ENCODE results near the gene SIPA1. TPM values are rescaled to one million over a fixed set of nuclear protein-coding genes. Genes with fewer than 3 reads are reported as not detected.
A peak's percentile ranks its signal among the peaks of the same experiment; 100 is the strongest.

SIPA1 gene
- total RNA-seq, 1 experiment from 2014 or later: 79.1 TPM

GRCh38 chr11:65609229-65609628, 28.7 kb upstream of the SIPA1 start:
- DNase-seq (ENCODE audit: low spot score): no peak

- no peak for DNase-seq (ENCODE audit: low spot score)
Observed at GRCh38 chr11:65609665-65610064, 28.2 kb upstream of the SIPA1 start.

DNA sequence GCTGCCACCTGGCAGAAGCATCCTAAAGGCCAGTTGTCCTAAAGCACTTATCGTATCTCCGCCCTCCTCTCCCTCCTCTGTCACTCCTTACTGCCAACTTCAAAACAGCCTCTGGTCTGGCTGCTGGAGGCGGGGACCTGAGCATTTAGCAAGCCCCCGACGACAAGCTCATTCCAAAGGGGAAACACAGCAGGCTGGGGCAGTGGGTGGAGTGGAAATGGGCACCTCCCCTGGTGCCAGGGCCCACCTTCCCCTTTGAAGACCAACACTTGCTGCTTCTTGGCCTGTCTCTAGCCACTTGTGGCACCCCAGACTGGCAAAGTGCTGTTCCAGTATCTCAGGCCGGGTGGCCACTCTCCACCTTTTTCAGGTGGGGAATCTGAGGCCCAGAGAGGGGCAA, 27.5 kb upstream of the SIPA1 start:
- DNase-seq (ENCODE audit: low spot score): no peak

DNA sequence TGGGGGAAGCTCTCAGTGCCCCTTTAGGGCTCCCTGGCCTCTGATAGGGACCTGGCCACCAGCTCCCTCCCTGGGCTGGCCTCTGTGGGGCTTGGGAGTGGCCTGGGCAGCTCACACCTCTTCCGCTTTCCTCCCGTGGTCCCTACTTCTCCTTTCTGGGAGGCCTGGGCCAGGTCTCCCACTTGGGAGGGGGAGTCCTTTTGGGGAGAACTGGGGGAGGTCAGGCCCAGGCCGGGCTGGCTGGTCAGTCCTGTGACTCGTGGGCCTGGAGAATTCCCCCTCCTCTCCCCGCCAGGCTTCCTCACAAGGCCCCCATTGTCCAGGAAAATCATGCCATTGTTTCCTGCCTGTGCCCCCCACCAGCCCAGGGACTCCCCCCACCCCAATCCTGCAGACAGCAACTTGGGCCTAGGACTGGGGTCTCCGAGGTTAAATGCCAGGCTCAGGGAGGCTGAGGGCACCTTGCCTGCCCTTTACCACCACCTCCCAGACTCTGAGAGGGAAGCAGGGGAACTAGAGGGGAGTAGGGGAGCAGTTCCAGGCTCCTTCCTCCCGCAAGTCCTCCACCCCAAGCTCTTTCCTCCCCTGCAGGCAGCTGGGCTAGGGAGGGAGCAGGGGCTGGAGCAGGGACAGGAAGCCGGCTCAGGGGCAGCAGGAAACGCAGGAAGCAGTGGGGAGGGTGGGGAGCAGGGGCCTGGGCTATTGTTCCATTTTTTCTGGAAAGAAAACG, 26.7 kb upstream of the SIPA1 start:
- DNase-seq (ENCODE audit: low spot score): no peak

- no peak for DNase-seq (ENCODE audit: low spot score)
Observed at GRCh38 chr11:65611758-65612603, 25.9 kb upstream of the SIPA1 start.

- no peak for DNase-seq (ENCODE audit: low spot score)
Observed at GRCh38 chr11:65612691-65613090, 25.2 kb upstream of the SIPA1 start.

GRCh38 chr11:65613091-65613928, 24.6 kb upstream of the SIPA1 start:
- peak; percentile 59 for DNase-seq (ENCODE audit: low spot score)

GRCh38 chr11:65615229-65615949, 22.5 kb upstream of the SIPA1 start, which contains the start of gene PCNX3:
PCNX3 (plus strand) TSS chr11:65615776; CDS start chr11:65616312, 536 bp downstream.
- DNase-seq (ENCODE audit: low spot score): peak; percentile 100

GRCh38 chr11:65615950-65616574, 21.8 kb upstream of the SIPA1 start:
- no peak for DNase-seq (ENCODE audit: low spot score)

DNA sequence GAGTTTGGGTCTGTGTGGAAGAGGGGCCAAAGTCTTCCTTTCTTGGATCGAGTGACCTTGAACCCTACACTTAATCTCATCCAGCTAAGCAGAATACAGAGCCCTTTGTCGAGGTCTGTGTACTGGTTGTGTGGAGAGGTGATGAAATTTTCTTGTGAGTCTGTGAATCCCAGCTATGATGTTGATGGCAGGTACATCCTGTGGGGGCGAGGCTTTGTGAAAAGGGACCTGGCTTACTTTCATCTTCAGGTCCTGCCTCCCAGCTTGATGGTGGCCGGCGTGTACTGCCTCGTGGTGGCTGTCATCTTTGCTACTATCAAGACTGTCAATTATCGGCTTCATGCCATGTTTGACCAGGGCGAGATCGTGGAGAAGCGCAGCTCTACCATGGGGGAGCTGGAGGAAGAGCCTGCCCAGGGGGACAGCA, 21.3 kb upstream of the SIPA1 start:
- no peak for DNase-seq (ENCODE audit: low spot score)

DNA sequence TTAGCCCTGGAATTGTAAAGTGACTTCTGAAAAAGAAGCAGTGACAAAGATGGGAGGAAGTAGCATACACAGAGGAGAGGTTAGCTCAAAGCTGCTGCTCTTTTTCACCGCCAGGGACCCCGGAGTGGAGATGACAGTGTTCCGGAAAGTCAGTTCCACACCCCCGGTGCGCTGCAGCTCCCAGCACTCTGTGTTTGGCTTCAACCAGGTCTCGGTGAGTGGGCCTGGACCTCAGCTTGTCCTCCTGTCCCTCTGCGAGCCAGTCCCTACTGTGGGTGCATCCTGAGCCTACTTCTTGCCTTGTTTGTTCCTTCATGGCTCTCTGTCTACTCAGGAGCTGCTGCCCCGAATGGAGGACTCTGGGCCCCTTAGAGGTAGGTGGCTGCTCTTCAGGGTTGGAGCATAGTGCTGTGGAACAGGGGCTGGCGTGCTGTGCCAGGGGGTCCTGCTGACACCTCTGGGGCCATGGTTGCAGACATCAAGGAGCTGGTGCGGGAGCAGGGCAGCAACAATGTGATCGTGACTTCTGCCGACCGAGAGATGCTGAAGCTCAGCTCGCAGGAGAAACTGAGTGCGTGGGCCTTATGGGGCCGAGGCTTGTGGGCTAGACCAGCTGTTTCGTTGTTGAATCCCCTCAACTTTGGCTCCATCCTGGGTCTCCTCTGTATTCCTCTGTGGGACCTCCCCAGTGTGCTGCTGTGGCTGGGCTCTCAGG, 20.6 kb upstream of the SIPA1 start:
- no peak for DNase-seq (ENCODE audit: low spot score)

DNA sequence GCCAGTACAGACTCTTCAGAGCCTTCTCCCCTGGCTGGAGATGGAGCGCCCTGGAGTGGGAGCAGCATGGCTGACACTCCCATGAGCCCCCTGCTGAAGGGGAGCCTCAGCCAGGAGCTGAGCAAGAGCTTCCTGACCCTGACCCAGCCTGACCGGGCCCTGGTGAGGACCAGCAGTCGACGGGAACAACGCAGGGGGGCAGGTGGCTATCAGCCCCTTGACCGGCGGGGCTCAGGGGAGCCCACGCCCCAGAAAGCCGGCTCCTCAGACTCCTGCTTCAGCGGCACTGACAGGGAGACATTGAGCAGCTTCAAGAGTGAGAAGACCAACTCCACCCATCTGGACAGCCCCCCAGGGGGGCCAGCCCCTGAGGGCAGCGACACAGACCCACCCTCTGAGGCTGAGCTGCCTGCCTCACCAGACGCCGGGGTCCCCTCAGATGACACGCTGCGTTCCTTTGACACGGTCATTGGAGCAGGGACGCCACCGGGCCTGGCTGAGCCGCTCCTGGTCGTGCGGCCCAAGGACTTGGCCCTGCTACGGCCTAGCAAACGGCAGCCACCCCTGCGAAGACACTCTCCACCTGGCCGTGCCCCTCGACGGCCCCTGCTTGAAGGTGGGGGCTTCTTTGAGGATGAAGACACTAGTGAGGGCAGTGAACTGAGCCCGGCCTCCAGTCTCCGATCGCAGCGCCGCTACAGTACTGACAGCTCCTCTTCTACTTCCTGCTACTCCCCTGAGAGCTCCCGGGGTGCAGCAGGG, 19.7 kb upstream of the SIPA1 start:
- no peak for DNase-seq (ENCODE audit: low spot score)

GRCh38 chr11:65618763-65619162, 19.1 kb upstream of the SIPA1 start:
- no peak for DNase-seq (ENCODE audit: low spot score)

DNA sequence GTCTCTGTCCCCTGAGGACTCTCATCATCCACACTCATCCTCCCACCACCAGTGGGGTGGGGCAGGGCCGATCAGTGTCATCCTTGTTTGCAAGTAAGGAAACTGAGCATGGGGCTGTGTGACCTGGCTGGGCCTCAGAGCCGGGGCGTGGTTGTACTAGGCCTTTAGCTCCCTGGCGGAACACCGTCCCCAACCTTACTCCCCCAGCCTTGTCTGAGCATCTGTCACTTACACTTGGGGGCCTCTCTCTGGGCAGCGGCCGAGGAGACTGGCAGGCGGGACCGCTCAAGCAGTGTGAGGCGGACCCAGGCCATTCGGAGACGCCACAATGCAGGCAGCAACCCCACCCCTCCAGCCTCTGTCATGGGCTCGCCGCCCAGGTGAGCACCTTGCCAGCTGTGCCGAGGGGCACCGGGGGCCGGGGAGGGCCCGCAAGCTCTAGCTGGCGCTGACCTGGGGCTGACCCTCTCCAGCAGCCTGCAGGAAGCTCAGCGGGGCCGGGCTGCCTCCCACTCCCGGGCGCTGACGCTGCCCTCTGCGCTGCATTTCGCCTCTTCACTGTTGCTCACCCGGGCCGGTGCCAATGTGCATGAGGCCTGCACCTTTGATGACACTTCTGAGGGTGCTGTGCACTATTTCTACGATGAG, 18.5 kb upstream of the SIPA1 start:
- DNase-seq (ENCODE audit: low spot score): no peak

DNA sequence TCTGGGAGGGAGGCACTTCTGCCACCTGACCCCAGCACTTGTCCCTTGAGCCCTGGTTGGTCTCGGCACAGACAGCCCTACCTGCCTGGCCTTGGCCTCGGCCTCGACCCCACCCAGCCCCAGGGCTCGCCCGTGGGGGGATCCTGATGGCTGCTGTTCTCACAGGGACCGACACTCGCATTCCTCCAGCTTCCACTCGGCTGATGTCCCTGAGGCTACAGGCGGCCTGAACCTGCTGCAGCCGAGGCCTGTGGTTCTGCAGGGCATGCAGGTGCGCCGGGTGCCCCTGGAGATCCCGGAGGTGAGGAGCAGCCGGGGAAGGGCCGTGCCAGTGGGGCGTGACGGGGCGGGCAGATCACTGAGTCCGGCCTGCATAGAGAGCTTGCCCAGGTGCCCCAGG, 17.2 kb upstream of the SIPA1 start:
- no peak for DNase-seq (ENCODE audit: low spot score)

GRCh38 chr11:65621460-65621859, 16.4 kb upstream of the SIPA1 start:
- no peak for DNase-seq (ENCODE audit: low spot score)

DNA sequence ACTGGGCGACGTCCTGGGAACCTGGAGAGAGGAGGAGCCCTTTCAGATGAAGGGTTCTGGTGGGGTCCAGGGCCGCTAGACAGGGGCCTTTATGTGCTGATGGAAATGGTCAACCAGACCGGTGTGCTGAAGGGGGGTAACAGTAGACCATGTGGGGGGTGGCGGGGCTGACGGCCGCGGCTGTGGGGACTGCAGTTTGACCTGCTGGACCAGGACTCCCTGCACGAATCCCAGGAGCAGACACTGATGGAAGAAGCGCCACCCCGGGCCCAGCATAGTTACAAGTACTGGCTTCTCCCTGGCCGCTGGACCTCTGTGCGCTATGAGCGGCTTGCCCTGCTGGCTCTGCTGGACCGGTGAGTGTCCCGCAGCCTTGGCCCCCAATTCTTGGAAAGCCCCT, 15.9 kb upstream of the SIPA1 start:
- no peak for DNase-seq (ENCODE audit: low spot score)

DNA sequence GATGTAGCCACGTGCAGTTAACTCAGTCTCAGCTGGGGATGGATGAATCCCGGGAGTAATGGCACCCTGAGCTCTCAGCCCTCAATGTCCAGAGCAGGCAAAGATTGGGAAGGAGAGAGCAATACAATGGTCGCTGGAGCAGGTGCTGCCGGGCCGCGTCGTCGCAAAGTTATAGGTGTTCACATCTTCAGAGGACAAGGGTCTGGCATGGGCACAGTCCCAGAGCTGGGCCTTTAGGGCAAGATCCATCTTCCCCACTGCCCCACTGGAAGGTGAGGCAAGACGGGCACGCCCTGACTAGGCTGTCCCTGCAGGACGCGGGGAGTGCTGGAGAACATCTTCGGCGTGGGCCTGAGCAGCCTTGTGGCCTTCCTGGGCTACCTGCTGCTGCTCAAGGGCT, 14.7 kb upstream of the SIPA1 start:
- DNase-seq (ENCODE audit: low spot score): no peak
